Activated CD8-positive, alpha-beta T cell treated with anti-CD3 and anti-CD28 coated beads for 36 hours (primary cell): Measurements from ENCODE around the gene GOLGA6A. TPM values are rescaled to one million over a fixed set of nuclear protein-coding genes. Genes with fewer than 3 reads are reported as not detected.
"Not testable (repeated sequence)": the region's sequence is repeated elsewhere in the genome, so short reads cannot be mapped to it uniquely, and the experiment has no call there.

Experiments
- ATAC-seq: fragments of 200-7000 bp; cut with Tn5 transposase; one replicate; pipeline ENCODE4 v1.10.0; 2021; ENCODE audit warnings: mild to moderate bottlenecking, moderate library complexity
- CTCF ChIA-PET: fragments of 350-600 bp; sonication (Branson Sonifier 250); formaldehyde crosslinking; loops from one replicate; lab custom pipeline; 2021; ENCODE audit warnings: antibody characterized with exemption; lab: Charles Lee
- POLR2A ChIA-PET: fragments of 350-600 bp; sonication (Branson Sonifier 250); formaldehyde crosslinking; loops from one replicate; lab custom pipeline; 2021; ENCODE audit warnings: antibody characterized with exemption; lab: Charles Lee
- DNase-seq: peaks from one replicate; pipeline ENCODE4 v3.0.0-alpha.2; 2020
- H3K27ac Mint-ChIP-seq: one replicate; pipeline ENCODE4 v1.8.0; 2021; ENCODE audit warnings: mild to moderate bottlenecking, mixed read lengths
- H3K27me3 Mint-ChIP-seq: one replicate; pipeline ENCODE4 v1.8.0; 2021; ENCODE audit warnings: mixed read lengths
- H3K36me3 Mint-ChIP-seq: one replicate; pipeline ENCODE4 v1.8.0; 2021; ENCODE audit warnings: low read depth, mixed read lengths
- H3K4me1 Mint-ChIP-seq: one replicate; pipeline ENCODE4 v1.8.0; 2021; ENCODE audit warnings: low read depth, mixed read lengths
- H3K4me3 Mint-ChIP-seq: one replicate; pipeline ENCODE4 v1.8.0; 2021; ENCODE audit warnings: mild to moderate bottlenecking, moderate library complexity, mixed read lengths
- H3K9me3 Mint-ChIP-seq: one replicate; pipeline ENCODE4 v1.8.0; 2021; ENCODE audit warnings: mixed read lengths
- CTCF ChIP-seq: fragments of 200-600 bp; IDR thresholded peaks from one replicate; pipeline ENCODE4 v1.8.0; 2022; ENCODE audit warnings: antibody characterized with exemption, mild to moderate bottlenecking
- intact Hi-C: fragments of 100-400 bp; cut with micrococcal nuclease; formaldehyde crosslinking; loops from one replicate; pipeline ENCODE4 v1.10.0; 2022
- total RNA-seq, 2 experiments: library from RNA; stranded (reverse); gene quantifications; one replicate each; pipeline ENCODE4 v1.2.3, GENCODE V29; 2021

Gene GOLGA6A
- total RNA-seq, 2 experiments from 2014 or later = not detected

GRCh38 chr15:74060251-74060650, 22.1 kb downstream of the GOLGA6A start:
- peaks cover 11% of the 10 kb centered on the region for H3K4me1 Mint-ChIP-seq
- H3K4me3 Mint-ChIP-seq = no peak overlapping the region
- peaks cover 3% of the 10 kb centered on the region for H3K27me3 Mint-ChIP-seq
- intact Hi-C loops = no loop called here
- no peak for TF ChIP-seq CTCF
- ChIA-PET POLR2A (interaction anchor here (0.6 kb wide), 1 partner anchor 23 kb away, joined by 3 read pairs; no protein-coding TSS in a partner anchor), CTCF (no interaction called here)
- H3K36me3 Mint-ChIP-seq = no peaks in the 10 kb centered on the region
- no peaks in the 10 kb centered on the region for H3K9me3 Mint-ChIP-seq
- no peak overlapping the region for H3K27ac Mint-ChIP-seq
- ATAC-seq (no peak), DNase-seq (no peak)

GRCh38 chr15:74059050-74059833, 23.1 kb downstream of the GOLGA6A start:
- H3K27ac Mint-ChIP-seq, H3K9me3 Mint-ChIP-seq, H3K4me3 Mint-ChIP-seq, intact Hi-C loops, ATAC-seq, H3K36me3 Mint-ChIP-seq, H3K27me3 Mint-ChIP-seq: not testable (repeated sequence)
- DNase-seq = peak; percentile 25
- ChIA-PET POLR2A (interaction anchor here (1.2 kb wide), 1 partner anchor 15 kb away, joined by 3 read pairs; no protein-coding TSS in a partner anchor), CTCF (interaction anchor here (1.2 to 1.6 kb wide), 2 partner anchors 11 to 12 kb away, joined by 3 to 5 read pairs; no protein-coding TSS in a partner anchor)
- peaks cover 14% of the 10 kb centered on the region for H3K4me1 Mint-ChIP-seq

GRCh38 chr15:74056330-74056729, 26.0 kb downstream of the GOLGA6A start:
- H3K27me3 Mint-ChIP-seq, H3K4me3 Mint-ChIP-seq, CTCF ChIA-PET, H3K36me3 Mint-ChIP-seq, ATAC-seq, H3K27ac Mint-ChIP-seq, H3K9me3 Mint-ChIP-seq, POLR2A ChIA-PET, intact Hi-C loops: not testable (repeated sequence)
- peaks cover 21% of the 10 kb centered on the region for H3K4me1 Mint-ChIP-seq
- peak; percentile 16 for DNase-seq

- ATAC-seq = no peak
- intact Hi-C loops = no loop called here
- POLR2A ChIA-PET = no interaction called here
Observed at GRCh38 chr15:74055804-74056203, 26.5 kb downstream of the GOLGA6A start.

GRCh38 chr15:74053941-74054529, 28.3 kb downstream of the GOLGA6A start:
- POLR2A ChIA-PET = no interaction called here
- Mint-ChIP-seq H3K4me1 (peaks cover 13% of the 10 kb centered on the region), H3K27me3 (peaks cover 2% of the 10 kb centered on the region), H3K9me3 (no peaks in the 10 kb centered on the region), H3K36me3 (no peaks in the 10 kb centered on the region), H3K4me3 (no peak overlapping the region), H3K27ac (no peak overlapping the region)
- intact Hi-C loops = no loop called here
- DNase-seq (peak; percentile 84), ATAC-seq (peak; percentile 100)
- CTCF ChIA-PET = interaction anchor here (0.8 to 4.2 kb wide), 20 partner anchors 10 to 269 kb away, joined by 3 to 47 read pairs (median 4); no protein-coding TSS in a partner anchor
- TF ChIP-seq CTCF = peak; percentile 36

More at GRCh38 chr15:74055804-74056203, 26.5 kb downstream of the GOLGA6A start:
- no peak for DNase-seq
- CTCF ChIA-PET = interaction anchor here (1.8 kb wide), 2 partner anchors 105 to 266 kb away, joined by 5 to 6 read pairs; no protein-coding TSS in a partner anchor
- Mint-ChIP-seq H3K27ac (no peak overlapping the region), H3K27me3 (peaks cover 2% of the 10 kb centered on the region), H3K36me3 (no peaks in the 10 kb centered on the region), H3K9me3 (no peaks in the 10 kb centered on the region), H3K4me3 (no peak overlapping the region), H3K4me1 (peaks cover 21% of the 10 kb centered on the region)
- TF ChIP-seq CTCF = no peak
